WI38 (cell line): ENCODE results near the gene LRIT3.

Source experiments
- H3K4me3 ChIP-seq: 2 replicates; pipeline ENCODE4 v1.5.1; 2011; ENCODE audit warnings: low read depth, mild to moderate bottlenecking, control low read depth, low read length
- TF ChIP-seq, protein P1 (sequence below): IDR thresholded peaks from 2 replicates; pipeline ENCODE4 v1.5.1; 2012; ENCODE audit warnings: low read depth, mild to moderate bottlenecking, control low read depth, low read length

LRIT3 gene

DNA sequence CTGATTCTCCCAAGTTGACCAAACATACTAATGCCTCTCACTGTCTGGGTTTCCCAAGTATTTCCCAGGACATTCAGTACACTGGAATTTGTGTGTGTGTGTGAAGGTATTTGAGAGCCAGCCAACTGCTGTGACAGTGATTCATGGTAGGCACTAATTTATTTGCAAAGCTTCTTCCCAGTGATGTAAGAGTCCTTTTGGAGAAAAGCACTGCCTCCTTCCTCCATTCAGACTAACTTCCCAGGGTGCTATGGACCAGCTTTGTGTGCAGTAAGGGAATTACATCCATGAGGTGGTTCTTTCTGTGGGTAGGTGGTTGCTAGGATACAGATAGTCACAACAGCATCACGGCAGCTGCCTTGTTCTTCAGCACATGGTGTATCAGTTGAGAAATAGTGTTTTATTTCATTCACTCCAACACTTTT is 73.5 kb downstream of the LRIT3 start:
- TF ChIP-seq, protein P1, sequence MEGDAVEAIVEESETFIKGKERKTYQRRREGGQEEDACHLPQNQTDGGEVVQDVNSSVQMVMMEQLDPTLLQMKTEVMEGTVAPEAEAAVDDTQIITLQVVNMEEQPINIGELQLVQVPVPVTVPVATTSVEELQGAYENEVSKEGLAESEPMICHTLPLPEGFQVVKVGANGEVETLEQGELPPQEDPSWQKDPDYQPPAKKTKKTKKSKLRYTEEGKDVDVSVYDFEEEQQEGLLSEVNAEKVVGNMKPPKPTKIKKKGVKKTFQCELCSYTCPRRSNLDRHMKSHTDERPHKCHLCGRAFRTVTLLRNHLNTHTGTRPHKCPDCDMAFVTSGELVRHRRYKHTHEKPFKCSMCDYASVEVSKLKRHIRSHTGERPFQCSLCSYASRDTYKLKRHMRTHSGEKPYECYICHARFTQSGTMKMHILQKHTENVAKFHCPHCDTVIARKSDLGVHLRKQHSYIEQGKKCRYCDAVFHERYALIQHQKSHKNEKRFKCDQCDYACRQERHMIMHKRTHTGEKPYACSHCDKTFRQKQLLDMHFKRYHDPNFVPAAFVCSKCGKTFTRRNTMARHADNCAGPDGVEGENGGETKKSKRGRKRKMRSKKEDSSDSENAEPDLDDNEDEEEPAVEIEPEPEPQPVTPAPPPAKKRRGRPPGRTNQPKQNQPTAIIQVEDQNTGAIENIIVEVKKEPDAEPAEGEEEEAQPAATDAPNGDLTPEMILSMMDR = no peak
- no peak overlapping the region for H3K4me3 ChIP-seq
